NCI-H748 (cell line): ENCODE measurements around the gene ENOX1.

ENCODE experiments used
- DNase-seq: peaks from one replicate; lab custom pipeline; 2025; ENCODE audit not compliant: unreplicated experiment; lab: John Stamatoyannopoulos, UW

Gene ENOX1

DNA sequence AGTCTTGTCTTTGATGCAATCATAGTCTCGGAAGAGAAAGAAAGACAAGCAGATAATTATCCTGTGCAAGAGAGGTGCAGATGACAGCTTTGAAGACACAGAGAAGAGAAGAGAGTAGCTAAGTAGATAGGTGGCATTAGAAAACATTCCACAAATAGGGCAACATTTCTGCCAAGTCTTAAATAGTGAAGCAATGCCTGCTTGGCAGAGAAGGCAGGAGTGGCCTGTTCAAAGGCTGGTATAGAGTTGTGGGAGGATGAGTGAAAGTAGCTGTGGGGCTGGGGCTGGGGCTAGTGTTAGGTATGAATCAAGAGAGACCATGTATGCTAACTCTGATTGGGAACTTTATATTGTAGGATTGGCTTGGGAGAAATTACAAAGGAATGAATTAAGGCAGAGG, 457.9 kb downstream of the ENOX1 start:
- DNase-seq = no peak

DNA sequence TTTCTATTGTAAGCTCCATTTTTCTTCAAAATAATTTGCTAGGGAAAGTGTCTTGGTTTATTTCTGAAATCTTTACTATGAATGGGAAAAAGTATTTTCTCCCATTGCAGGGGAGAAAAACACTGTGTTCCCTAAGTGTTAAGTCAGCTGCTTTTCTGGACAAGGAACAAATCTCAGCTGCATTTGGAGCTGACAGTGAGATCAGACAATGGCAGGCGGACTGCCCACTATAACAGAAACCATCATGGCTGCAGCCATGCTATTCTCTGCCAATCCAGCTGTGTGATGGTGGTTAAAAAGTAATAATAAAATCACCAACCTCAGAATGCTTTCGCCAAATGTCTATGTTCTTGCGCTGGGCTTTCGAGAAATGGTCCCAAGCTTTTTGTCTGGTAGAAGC, 460.7 kb downstream of the ENOX1 start:
- DNase-seq = no peak

DNA sequence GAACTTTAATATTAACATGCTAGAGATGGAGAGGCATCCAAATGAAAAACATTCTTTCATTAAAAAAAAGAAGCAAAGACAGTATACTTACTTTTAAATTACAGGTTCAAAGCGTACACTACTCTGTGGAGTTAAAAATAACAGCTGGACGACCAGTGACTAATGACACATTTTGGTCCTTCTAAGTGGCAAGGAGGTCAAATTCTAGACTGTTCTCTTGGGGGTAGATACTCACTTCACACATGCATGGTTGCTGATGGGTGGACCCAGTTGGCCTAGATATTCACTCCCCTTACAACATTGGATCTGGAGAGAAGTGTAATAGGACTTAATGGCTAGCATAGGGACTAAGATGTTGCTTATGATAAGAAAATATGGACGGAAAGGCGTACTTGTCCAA, 461.1 kb downstream of the ENOX1 start:
- no peak for DNase-seq

DNA sequence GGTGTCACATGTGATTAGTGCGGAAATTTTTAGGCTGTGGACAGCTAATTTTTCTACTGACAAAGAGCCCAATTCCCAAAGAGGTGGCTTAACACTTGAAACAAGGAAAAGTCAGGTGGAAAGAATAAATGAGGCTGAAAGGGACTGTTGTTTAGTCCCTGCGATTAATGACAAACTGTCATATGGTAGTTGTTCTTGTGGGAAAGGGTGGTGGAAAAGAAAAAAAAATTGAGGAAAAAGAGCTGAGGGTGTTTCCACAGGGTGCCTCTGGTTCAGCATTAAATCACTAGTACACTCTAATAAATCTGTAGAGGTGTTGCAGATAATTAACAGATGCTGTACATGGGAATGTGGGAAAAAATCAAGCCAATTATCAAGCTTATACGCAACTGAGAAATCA, 462.6 kb downstream of the ENOX1 start:
- DNase-seq = no peak

DNA sequence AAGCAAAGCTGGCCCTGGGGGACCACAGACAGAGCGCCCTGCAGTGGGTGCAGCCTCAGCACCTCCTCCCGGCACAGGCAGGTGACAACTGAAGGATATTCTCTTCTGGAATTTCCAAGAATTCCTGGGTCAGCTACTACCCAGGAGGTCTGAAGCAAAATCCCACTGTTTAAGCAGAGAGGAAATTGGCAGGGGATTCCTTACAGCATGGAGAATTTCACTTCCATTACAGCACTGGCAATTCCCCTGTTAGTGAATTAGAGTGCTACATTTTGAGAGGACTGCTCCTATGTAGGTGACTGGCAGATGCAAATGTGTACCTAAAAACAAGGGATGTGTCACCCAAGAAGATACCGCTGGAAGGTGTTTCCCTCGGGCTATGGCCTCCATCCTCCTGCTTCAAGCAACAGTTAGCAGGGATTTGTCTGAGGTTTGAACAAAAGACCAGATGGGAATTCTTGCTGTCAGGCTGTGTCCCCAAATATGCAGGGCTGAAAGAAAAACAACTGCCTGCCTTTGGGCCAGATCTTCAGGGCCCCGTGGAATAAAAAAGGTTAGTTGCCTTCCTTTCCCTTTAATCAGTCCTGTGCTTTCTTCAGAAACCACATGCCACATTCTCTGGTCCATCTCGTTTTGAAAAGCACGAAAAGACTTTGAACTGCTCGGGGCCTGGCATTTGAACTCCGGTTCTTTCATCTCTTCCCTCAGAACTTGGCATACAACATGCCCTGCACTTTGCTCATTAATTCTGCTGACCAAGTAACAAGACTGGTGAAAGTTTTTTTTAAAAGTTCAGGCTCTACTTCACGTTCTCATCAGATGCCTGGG, 466.9 kb downstream of the ENOX1 start:
- no peak for DNase-seq

DNA sequence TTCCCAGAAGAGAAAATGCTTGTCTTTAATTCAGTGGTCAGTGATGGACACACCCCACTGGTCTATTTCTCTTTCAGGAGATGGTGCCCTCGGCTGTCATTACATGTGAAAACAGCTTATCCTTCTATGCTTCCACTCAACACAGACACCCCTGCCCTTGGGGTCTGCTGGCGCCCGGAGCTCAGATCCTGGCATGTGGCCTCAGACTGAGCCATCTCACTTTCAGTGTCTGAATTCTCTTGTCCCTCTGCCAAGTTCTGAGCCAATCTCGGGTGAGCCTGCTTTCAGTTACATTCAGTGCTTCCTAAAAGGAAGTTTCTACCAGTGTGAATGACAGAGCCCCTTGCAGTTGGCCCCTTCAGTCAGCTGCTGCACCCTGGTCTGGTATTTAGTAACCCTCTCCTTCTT, 469.8 kb downstream of the ENOX1 start:
- DNase-seq = no peak

DNA sequence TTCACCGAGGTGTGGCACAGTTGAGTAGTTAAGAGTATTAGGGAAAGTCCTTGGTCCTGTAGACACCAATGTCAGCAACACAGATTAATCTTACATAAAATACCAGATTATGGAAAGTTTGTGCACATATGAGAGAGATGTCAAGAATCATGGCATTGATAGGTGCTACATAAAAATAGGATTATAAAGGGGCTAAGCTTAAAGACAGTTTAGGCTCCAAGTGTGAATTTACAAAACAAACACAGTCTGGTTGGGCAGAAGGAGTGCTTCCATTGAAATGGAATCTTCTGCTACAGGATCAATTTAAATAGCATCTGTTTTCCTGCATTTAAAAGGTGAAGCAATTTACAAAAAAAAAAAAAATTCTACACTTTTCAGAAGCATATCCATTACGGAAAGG, 470.5 kb downstream of the ENOX1 start:
- DNase-seq = no peak

DNA sequence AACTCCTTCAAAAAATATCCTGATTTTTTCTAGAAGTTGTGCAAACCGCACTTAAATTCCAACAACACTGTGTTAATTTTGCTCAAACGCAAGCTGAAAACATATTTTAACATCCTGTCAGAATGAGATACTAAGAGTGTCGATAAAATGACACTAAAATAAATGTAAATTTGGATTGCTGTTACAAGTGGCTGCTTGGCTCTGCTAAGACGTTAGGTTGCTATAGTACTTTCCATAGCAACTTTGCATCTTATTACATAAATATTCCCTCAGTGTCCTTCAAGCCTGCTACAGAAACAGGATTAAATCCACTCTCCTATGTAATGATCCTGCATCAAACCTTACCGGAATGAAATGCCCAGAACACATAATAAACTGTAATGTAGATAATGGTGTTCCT, 471.2 kb downstream of the ENOX1 start:
- DNase-seq = no peak

DNA sequence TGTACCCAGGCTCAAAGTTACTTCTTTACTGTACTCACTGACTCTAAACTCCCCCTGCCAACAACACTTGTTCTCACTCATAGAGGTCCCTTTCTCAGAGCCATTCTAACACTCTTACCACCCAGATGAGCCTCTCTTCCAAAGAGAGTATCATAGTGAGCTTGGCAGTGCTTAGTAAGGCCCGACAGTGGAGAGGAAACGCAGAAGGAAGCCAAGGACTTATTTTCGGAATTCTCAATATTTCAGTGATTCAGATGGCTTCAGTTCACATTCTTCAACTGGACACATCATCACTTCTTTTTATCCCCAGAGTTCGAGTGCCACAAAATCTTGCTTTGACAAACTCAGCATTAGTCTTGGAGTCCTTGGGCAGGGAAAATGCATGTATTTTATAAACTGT, 477.5 kb downstream of the ENOX1 start:
- no peak for DNase-seq

DNA sequence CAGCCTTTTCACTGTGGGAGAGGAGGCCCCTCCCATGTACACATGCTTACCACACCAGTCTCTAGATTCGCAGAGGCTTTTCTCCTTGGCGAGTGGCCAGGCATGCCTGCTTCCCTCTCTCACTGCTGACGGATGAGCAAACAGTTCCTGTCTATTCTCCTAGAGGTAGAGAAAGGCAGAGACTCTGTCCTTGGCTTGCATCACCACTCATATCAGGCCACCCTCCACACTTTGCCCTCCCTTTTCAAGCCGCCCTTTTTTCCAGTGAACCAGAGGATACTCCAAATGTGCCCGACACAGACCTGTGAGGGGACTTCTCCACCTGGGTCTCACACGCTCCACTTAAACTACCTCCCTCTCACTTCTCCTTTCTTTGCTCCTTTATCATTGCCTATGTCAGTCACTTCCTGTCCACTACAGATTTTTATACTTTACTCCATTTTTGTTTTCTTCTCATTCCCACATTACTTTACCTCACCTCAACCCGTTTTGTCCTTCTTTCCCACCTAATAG, 478.8 kb downstream of the ENOX1 start:
- DNase-seq = peak; percentile 92

DNA sequence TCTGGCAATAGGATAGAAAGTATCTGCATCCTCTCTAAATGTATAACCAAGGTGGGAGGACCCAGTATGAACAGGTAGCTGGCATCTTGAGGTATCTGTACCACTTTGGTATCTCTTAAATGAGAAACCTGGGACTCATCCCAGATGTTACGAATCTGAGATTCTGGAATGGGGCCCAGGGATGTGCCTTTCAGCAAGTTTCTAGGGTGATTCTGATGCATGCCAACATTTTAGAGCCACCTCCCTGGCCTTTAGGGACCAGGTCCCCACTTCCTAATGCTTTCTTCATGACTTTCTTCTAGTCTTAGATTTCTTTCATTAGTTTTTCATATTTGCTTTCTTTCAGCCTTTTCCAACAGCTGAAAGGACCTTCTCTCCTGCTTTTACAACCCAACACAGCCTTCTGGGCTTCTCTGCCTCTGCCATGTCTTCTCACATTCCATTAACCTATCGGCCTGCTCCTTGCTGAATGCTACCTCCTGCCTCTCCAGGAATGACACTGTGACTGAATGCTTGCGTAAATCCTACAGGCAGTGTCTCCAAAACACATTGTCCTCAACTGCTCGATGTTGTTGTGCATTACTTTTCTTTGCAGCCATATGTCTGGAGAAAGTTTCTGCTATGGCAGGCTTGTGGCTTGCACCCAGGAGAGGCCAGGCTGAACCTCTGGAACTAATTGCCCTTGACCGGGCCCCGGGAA, 479.4 kb downstream of the ENOX1 start:
- no peak for DNase-seq

DNA sequence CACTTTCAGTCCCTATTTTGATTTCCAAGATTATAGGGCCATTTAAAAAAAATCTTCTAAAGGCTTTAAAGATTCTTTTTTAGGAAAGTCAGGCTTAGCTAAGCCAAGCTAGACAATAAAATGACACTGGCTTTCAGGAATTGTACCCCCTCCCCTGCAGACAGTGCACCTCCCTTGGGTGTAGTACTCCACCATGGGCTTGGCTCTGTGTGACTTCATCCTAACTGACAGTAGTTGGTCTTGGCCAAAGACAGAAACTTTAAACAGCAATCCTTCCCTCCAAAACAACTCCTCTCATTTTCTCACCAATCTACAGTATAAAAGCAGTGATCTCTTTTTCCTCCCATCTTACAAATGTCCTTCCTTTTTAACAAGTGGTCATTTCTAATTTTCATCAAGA, 480.4 kb downstream of the ENOX1 start:
- DNase-seq = no peak

DNA sequence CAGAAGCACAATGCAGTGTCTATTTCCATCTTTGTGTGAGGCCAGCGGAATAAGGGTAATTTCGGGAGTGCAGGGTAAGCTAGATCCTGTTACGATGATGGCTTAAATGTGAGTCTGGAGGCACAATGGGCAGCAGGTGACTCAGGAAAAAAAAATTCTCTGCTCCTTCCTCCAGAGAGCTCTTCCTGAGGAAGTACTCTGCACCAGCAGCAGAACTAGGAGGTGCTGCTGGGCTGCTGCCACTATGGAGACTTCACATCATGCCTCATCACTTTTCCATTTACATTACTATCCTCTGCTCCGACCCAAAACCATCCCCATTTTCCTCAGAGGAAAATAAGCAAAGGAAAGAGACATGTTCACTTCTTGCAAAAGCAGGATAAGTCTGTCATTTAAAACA, 481.4 kb downstream of the ENOX1 start:
- DNase-seq = no peak

DNA sequence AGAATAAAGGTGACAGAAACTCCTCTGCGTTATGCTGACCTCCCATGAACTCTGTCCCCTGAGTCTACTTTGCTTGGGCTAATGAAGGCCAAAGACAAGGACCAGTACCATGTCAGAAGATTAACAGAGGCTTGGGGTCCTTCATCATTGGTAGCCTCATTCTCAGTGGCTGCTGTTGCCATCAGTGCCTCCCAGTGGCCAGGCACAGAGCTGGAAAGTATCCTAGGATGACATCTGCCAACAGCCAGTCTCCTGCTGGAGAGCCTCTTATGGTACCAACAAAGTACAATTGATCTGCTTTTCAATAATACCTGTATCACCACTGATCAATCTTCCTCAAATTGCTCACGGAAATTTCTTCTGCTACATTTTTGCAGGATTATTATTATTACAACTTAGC, 481.8 kb downstream of the ENOX1 start:
- DNase-seq = peak; percentile 6

DNA sequence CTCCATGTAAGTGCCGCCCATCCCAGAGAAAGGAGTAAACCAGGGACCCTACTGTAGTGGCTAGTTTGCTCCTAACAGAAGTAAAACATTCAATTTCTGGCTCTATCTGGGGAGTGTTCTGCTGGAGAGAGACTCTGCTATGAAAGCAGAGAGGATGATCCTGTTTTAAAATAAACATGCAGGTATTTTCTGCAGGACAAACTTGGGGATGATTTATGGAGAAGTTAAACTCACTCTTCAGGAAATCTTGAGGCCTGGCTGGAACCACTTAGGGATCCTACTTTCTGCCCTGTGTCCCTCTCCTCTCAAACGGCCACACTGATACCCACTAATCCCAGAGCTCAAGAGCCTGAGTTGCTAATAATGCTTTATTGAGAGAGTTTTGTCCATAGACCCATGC, 482.3 kb downstream of the ENOX1 start:
- no peak for DNase-seq

DNA sequence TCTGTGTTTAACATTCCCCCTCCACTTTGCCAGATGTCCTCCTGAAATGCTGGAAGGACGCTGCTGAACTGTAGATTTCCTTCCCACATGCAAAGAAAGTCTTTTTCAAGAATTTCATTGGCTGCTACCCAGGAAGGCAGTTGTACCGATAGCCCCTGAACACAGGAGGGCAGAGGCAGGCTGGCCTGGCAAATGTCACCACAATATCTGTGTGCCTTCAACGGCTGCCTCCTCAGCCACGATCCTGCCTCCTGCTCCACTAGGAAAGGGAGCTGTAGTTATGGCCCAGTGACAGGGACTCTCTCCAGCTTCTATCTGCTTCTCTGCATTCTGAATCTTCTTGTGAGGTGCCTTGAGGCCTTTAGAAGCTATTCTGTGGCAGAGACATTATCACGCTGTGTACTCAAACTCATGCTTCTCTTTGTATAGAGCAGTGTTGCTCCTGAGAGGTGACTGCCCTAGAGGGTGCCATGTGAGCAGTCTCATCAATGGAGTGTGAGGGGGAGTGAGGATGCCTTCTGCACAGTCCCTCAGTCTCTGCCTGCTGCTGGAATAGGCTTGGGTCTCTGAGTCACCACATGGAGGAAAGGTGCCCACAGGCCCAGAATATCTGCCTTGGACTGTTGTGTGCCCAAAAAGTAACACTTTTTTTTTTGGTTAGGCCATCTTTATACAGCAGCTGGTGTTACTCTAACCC, 483.6 kb downstream of the ENOX1 start:
- peak; percentile 71 for DNase-seq

DNA sequence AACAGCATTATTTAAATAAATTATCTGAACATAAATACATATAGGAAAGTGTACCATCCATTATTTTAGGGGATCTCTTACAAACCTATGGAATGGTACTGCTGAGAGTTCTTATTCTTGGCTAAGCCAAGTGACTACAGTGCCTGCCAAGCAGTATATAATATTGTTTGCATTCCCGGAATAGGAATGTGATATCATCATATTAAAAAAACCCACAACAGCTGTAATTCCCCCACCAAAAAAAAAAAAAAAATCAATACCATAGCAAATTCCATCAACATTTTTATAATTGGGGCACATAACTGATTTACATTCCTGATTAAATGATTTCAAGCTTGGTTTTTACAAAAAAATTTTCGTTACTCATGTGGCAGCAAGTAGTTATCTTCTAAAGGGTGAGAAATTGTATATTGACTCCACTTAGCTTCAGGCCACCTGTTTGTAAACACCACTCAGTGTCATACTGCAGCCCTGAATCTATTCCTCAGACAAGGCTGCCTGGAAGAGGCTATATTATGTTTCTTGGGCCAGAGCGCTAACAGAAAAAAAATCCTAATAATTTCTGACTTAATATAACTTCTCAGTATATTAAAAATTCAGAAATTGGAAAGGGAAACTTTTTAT, 485.3 kb downstream of the ENOX1 start:
- DNase-seq = no peak

DNA sequence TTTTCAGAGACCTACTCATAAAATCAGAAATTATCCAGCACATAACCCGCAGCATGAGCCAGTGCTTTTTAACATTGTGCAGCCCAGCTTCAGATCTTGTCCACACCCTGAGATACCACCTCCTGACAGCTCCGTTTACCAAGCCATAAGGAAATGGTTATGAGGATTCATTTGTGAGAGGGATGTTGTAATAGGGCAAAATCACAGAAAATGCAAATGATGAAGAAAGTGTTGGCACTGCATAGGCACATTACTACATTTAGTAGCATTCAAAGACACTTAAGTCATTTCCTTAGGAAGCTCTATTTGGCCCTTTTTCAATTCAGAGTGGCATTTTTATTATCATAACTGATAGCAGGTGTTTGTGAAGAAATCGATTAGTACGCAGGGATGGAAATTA, 485.9 kb downstream of the ENOX1 start:
- DNase-seq = no peak

DNA sequence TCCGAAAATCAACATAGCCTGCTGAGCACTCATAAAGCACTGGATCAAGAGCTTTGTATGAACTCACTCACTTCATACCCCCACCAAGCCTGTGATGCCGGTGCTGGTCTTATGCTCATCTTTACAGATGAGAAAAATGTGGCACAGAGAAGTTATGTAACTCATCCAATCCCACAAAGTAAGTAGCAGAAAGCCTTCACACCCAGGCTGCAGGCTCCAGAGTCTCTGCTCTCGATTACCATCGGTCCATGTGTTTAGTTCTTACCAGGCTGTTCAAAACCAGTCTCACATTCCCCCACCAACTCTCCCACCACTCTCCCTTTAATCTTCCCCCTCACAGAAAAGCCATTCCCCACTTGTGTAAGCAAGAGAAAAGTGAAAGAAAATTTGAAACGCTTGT, 487.4 kb downstream of the ENOX1 start:
- DNase-seq = no peak

DNA sequence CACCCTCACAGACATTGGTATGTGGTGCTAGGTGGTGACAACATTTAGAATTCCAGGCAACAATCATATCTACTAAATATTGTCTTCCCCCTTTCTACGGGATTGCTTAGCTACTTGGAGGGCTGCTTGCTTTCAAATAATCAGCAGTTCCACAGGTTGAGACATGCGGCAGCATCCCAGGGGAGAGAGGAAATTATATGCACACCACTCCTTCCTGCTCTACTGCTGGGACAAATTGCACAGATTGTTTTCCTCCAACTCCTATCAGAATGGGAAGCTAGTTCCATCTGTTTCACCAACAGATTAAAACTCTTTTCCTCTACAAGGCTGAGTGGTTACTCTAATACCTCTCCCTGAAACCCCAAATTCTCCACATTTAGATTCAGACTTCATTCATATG, 488.0 kb downstream of the ENOX1 start:
- DNase-seq = peak; percentile 9

DNA sequence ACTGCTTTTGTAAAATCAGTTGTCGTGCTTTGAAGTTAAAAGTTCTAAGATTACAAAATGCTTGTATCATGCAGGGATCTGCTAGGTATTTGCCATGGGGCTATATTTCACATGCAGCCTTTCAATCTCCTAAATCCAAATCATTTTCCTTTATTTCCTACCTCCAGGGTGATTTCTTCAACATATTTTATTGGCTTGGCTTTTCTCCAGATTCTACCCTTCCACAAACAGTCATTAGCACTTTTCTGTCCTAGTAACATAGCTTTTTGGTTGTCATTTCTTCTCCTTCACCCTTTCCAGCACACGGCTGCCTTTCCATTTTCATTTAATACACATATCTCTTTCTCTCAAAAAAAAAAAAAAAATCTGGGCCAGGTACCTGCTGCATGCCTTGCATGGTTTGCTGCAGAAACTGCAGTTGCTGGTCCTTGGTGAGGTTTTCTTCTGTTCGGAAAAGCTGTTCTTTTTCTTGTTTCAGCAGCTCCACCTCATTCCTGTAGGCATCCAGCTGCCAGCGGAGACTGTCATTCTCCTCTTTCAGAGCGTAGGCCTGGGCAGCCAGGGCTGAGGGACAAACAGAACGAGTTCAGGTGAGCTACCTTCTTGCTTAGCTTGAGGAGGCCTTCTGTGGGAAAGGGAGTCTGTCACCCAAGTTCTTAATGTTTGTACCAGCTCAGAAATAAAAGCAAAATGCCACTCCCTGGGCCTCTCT, 488.6 kb downstream of the ENOX1 start:
- no peak for DNase-seq
